ENCODE measurements around the gene ACP6.

ACP6 gene

DNA sequence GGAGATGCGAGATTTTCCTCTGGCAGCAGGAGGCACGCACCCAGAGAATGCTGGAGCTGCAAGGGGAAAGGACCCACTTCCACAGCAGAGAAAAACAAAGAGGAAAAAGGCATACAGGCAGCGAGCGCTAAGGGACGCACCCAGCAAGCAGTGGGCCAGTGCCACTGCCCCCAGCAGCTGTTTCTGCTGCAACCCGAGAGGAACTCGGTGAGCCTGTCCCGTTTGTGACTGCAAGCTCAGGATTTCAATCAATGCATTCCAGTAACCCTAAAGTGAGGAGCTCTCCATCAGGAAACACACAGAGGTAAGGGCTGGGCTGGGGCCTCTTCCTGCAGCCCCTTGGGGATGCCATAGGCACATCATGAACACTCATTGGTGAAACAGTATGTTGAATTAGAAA lies 58.7 kb downstream of the ACP6 start (continued):
- TF ChIP-seq ISL1 (CRISPR knock-in tag; IDR thresholded peaks at IDR 0.05) (no peak), ZNF565 (CRISPR knock-in tag; conservative IDR thresholded peaks at IDR 0.05; ENCODE audit: low read depth) (no peak)

DNA sequence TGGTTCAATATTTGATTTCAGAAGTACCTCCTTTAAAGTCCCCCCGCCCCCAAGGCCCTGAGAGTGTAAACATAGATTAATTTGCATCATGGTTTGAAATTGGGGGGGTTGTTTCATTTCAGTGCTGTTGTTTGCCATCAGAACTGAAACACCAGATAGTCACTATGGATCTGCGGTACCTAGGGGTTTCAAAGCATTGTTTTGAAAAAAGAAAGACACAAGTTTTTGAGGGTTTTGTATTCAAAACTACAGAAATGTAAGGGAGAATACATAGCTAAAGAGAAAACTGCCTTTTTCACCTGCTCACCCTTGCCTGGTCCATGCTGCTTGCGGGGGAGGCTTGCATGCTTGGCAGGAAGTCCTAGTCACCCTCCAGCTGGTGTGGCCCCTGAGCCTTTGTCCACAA lies 59.3 kb downstream of the ACP6 start:
- TF ChIP-seq SNAI2 (CRISPR knock-in tag; IDR thresholded peaks at IDR 0.05) (no peak), PPARA (CRISPR knock-in tag; IDR thresholded peaks at IDR 0.05; ENCODE audit: borderline replicate concordance) (no peak), ZFP3 (CRISPR knock-in tag; IDR thresholded peaks at IDR 0.05) (no peak), ZNF565 (CRISPR knock-in tag; conservative IDR thresholded peaks at IDR 0.05; ENCODE audit: low read depth) (no peak), ARNTL (CRISPR knock-in tag; IDR thresholded peaks at IDR 0.05; ENCODE audit: borderline replicate concordance, low read depth) (no peak), ZNF70 (CRISPR knock-in tag; IDR thresholded peaks at IDR 0.05) (no peak), TOX (CRISPR knock-in tag; IDR thresholded peaks at IDR 0.05; ENCODE audit: borderline replicate concordance) (no peak), ZFP30 (CRISPR knock-in tag; IDR thresholded peaks at IDR 0.05) (no peak), ESRRG (CRISPR knock-in tag; IDR thresholded peaks at IDR 0.05) (no peak), TCF4 (CRISPR knock-in tag; IDR thresholded peaks at IDR 0.05; ENCODE audit: borderline replicate concordance) (no peak), RARB (CRISPR knock-in tag; IDR thresholded peaks at IDR 0.05) (no peak), GLIS3 (CRISPR knock-in tag; IDR thresholded peaks at IDR 0.05) (no peak), ZC3H10 (CRISPR knock-in tag; IDR thresholded peaks at IDR 0.05) (no peak), ZNF8 (CRISPR knock-in tag; IDR thresholded peaks at IDR 0.05) (no peak)
- TF ChIP-seq, protein P1, sequence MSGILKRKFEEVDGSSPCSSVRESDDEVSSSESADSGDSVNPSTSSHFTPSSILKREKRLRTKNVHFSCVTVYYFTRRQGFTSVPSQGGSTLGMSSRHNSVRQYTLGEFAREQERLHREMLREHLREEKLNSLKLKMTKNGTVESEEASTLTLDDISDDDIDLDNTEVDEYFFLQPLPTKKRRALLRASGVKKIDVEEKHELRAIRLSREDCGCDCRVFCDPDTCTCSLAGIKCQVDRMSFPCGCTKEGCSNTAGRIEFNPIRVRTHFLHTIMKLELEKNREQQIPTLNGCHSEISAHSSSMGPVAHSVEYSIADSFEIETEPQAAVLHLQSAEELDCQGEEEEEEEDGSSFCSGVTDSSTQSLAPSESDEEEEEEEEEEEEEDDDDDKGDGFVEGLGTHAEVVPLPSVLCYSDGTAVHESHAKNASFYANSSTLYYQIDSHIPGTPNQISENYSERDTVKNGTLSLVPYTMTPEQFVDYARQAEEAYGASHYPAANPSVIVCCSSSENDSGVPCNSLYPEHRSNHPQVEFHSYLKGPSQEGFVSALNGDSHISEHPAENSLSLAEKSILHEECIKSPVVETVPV (CRISPR knock-in tag; IDR thresholded peaks at IDR 0.05), result no peak
- TF ChIP-seq, protein P2, sequence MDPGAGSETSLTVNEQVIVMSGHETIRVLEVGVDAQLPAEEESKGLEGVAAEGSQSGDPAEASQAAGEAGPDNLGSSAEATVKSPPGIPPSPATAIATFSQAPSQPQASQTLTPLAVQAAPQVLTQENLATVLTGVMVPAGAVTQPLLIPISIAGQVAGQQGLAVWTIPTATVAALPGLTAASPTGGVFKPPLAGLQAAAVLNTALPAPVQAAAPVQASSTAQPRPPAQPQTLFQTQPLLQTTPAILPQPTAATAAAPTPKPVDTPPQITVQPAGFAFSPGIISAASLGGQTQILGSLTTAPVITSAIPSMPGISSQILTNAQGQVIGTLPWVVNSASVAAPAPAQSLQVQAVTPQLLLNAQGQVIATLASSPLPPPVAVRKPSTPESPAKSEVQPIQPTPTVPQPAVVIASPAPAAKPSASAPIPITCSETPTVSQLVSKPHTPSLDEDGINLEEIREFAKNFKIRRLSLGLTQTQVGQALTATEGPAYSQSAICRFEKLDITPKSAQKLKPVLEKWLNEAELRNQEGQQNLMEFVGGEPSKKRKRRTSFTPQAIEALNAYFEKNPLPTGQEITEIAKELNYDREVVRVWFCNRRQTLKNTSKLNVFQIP (CRISPR knock-in tag; IDR thresholded peaks at IDR 0.05; ENCODE audit: borderline replicate concordance, low read depth), result no peak
- TF ChIP-seq, protein P3, sequence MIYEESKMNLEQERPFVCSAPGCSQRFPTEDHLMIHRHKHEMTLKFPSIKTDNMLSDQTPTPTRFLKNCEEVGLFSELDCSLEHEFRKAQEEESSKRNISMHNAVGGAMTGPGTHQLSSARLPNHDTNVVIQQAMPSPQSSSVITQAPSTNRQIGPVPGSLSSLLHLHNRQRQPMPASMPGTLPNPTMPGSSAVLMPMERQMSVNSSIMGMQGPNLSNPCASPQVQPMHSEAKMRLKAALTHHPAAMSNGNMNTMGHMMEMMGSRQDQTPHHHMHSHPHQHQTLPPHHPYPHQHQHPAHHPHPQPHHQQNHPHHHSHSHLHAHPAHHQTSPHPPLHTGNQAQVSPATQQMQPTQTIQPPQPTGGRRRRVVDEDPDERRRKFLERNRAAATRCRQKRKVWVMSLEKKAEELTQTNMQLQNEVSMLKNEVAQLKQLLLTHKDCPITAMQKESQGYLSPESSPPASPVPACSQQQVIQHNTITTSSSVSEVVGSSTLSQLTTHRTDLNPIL (CRISPR knock-in tag; IDR thresholded peaks at IDR 0.05; ENCODE audit: low read depth), result no peak

DNA sequence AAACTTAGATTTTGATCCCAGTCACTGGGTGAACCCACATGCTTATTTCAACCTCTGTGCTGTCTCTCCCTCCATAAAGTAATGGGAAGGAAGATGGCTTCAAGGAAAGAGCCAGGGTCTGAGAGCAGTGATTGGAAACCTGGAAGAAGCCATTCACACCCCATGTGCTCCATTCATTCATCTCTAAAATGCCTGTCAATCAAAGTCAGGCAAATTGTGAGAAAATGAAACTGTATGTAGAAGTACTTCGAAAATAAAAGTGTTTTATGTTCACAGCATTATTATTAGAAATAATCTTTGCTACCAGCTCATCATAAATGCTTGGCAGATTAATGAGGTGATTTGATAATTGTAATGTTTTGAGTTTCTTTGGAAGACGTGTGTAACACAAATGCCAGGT lies 61.0 kb downstream of the ACP6 start:
- TF ChIP-seq ISL1 (CRISPR knock-in tag; IDR thresholded peaks at IDR 0.05) (no peak), TOX (CRISPR knock-in tag; IDR thresholded peaks at IDR 0.05; ENCODE audit: borderline replicate concordance) (no peak), SNAI2 (CRISPR knock-in tag; IDR thresholded peaks at IDR 0.05) (no peak), RARB (CRISPR knock-in tag; IDR thresholded peaks at IDR 0.05) (no peak), CSDC2 (CRISPR knock-in tag; IDR thresholded peaks at IDR 0.05) (no peak), ESRRG (CRISPR knock-in tag; IDR thresholded peaks at IDR 0.05) (no peak), GLIS3 (CRISPR knock-in tag; IDR thresholded peaks at IDR 0.05) (no peak), ZNF70 (CRISPR knock-in tag; IDR thresholded peaks at IDR 0.05) (no peak), OSR1 (CRISPR knock-in tag; IDR thresholded peaks at IDR 0.05) (no peak), ZFP30 (CRISPR knock-in tag; IDR thresholded peaks at IDR 0.05) (no peak), ZNF565 (CRISPR knock-in tag; conservative IDR thresholded peaks at IDR 0.05; ENCODE audit: low read depth) (no peak), PPARA (CRISPR knock-in tag; IDR thresholded peaks at IDR 0.05; ENCODE audit: borderline replicate concordance) (no peak), ZFP3 (CRISPR knock-in tag; IDR thresholded peaks at IDR 0.05) (no peak), ZC3H10 (CRISPR knock-in tag; IDR thresholded peaks at IDR 0.05) (no peak), ARNTL (CRISPR knock-in tag; IDR thresholded peaks at IDR 0.05; ENCODE audit: borderline replicate concordance, low read depth) (no peak), BACH2 (CRISPR knock-in tag; IDR thresholded peaks at IDR 0.05; ENCODE audit: borderline replicate concordance) (no peak), ZNF8 (CRISPR knock-in tag; IDR thresholded peaks at IDR 0.05) (no peak), TCF4 (CRISPR knock-in tag; IDR thresholded peaks at IDR 0.05; ENCODE audit: borderline replicate concordance) (no peak)
- TF ChIP-seq, protein P4, sequence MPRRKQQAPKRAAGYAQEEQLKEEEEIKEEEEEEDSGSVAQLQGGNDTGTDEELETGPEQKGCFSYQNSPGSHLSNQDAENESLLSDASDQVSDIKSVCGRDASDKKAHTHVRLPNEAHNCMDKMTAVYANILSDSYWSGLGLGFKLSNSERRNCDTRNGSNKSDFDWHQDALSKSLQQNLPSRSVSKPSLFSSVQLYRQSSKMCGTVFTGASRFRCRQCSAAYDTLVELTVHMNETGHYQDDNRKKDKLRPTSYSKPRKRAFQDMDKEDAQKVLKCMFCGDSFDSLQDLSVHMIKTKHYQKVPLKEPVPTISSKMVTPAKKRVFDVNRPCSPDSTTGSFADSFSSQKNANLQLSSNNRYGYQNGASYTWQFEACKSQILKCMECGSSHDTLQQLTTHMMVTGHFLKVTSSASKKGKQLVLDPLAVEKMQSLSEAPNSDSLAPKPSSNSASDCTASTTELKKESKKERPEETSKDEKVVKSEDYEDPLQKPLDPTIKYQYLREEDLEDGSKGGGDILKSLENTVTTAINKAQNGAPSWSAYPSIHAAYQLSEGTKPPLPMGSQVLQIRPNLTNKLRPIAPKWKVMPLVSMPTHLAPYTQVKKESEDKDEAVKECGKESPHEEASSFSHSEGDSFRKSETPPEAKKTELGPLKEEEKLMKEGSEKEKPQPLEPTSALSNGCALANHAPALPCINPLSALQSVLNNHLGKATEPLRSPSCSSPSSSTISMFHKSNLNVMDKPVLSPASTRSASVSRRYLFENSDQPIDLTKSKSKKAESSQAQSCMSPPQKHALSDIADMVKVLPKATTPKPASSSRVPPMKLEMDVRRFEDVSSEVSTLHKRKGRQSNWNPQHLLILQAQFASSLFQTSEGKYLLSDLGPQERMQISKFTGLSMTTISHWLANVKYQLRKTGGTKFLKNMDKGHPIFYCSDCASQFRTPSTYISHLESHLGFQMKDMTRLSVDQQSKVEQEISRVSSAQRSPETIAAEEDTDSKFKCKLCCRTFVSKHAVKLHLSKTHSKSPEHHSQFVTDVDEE (CRISPR knock-in tag; IDR thresholded peaks at IDR 0.05), result no peak
- TF ChIP-seq, protein P3 (CRISPR knock-in tag; IDR thresholded peaks at IDR 0.05; ENCODE audit: low read depth), result no peak
- ATAC-seq, result no peak

More for the DNA sequence above, 59.3 kb downstream of the ACP6 start:
- no peak for ATAC-seq

Data from SK-N-SH treated with all-trans-retinoic acid at 6 μM for 48 hours (cell line).